Stimulated activated naive CD4-positive, alpha-beta T cell (primary cell): ENCODE results near the gene ZBP1.

Experiments
- DNase-seq, 6 experiments: peaks; one replicate each; lab custom pipeline; 2025; lab: John Stamatoyannopoulos, UW

The ZBP1 gene

DNA sequence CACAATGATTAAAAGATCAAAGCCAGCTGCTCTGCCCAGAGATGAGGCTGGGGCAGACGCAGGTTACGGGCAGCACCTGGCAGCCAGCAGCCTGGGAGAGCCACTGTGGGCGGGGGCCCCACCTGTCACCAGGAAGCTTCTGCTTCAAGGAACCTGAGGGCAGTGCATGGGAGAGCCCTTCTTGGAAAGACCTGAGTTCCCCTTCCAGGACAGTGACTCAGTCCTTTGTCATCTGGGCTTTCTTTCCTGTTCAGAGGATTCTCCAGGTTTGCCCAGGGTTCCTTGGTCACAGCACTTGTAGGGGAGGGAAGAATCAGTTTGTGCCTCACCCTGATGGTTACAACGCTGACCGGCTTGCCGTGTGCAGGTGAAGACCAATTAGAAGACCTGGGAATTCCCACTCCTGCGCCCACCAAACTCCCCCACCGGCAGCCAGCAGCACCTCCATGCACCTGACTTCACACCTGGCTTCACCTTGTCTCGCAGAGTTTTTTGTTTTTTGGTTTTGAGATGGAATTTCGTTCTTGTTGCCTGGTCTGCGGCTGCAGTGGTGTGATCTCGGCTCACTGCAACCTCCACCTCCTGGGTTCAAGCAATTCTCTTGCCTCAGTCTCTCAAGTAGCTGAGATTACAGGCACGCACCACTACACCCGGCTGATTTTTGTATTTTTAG, 2.0 kb downstream of the ZBP1 start:
- DNase-seq = peak in 2 of 6 experiments; percentile 5 to 24

DNA sequence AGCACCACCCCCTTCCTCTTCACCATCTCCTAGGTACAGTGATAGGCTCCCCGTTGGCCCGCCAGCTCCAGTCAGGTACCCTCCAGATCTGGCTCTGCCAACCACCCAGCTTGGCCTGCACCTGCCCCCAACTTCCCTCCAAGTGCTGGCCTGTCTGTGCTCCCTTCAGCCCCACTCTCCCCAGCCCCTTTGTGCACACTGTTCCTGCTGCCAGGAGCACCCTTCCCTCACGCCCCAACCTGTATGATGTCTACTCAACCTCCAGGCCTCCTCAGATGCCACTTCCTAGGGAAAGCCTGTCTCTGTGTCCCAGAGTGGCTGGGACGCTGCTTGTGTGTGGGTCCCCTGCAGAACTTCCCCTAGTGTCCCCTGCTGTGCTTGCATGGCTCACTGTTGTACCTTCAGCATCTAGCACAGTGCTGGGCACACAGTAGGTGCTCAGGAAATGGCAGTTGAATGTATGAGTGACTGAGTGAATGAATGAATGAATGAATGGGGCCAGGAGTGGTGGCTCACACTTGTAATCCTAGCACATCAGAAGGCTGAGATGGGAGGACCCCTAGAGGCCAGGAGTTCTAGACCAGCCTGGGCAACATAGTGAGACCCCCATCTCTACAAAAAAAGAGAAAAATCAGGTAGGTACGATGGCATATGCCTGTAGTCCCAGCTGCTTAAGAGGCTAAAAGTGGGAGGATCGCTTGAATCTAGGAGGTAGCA, 3.0 kb downstream of the ZBP1 start:
- no peak for DNase-seq

DNA sequence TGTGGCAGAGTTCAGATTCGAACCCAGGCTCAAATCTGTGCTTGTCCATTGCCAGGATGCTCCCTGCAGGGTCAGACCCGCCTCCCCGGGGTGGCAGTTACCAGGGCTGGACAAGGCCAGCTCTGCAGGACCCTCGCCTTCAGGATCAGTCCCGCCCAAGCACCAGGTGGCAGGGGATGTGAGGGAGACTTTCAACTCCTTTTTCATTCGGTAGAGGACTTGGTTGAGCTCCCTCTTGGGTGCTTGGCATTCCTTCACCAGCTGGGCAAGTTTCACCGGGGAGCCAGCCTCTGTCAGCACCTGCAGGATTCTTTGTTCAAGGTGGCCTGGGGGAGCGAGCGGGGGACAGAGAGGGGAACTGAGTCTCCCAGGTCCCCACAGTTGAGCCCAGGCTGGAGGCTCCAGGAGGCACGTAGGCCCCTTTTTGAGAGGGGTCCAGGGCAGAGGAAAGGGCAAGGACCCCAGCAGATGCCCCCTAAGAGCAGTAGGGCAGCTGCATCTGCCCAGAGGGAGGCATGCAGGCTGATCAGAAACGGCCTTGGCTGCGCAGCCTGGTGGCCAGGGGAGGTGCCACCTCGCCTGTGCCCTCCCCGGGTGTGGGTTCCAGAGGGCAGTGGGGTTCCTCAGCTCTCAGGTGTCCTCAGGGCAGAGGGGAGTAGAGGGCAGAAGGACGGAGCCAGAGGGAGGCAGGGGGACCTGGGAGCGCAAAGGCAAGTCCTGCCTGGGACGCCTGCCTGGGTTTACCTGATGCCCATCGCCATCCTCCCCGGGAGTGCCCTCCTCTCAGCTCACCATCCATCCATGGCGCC, 3.9 kb downstream of the ZBP1 start:
- no peak for DNase-seq

DNA sequence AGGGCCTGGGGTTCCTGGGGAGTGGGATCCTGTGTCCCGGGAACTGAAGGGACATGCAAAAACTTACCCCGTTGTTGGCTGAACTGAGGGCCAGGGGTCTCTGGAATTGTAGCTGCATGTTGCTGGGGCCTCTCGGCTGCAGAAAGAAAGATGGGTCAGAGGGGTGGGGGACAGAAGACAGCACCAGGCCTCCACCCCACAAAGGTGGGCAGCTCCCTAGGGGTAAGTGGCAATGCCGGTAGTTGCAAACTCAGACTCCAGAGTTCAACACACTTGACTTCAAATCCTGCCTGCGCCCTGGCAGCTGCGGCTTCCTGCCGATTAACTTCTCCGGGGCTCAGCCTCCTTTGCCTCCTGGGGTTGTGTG, 4.8 kb downstream of the ZBP1 start:
- no peak for DNase-seq

DNA sequence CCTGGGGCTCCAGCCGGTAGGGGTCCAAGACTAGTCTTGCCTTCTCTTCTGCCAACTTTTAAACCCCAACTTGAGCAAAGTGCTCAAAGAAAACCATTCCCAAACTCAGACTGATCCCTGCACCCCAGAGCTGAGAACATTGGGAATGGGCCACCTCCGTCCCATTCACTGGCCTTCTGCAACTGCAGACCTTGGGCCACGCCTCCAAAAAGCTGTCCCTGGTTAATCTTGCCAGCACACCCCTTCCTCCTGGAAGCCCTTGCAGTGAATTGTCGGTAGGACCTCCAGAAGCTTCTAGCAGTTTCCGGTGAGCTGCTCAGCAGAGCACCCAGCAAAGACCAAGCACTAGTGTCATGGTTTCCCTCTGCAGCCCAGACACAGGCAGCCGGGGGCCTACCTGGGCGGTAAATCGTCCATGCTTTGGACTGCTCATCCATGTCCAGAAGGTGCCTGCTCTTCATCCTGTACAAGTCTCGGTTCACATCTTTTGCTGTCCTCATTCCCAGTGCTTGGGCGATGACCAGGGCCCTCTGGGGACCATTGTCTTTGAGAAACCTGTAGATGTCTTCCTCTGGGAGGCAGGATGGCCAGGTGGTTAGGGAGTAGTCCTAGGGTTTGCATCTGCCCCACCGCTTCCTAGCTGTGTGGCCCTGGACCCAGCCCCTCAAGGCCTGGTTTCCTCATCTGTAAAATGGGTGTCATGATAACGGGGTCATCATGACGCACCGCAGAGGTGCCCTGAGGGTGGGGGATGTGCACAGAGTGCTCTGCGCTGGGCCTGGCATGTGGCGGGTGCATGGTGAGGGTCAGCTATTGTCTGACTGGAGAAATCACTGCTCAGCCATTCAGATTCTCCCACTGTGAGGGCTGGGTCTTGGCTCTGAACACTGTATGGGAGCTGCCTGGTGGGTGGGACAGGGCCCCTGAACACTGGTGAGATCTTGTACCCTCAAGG, 5.5 kb downstream of the ZBP1 start:
- no peak for DNase-seq

DNA sequence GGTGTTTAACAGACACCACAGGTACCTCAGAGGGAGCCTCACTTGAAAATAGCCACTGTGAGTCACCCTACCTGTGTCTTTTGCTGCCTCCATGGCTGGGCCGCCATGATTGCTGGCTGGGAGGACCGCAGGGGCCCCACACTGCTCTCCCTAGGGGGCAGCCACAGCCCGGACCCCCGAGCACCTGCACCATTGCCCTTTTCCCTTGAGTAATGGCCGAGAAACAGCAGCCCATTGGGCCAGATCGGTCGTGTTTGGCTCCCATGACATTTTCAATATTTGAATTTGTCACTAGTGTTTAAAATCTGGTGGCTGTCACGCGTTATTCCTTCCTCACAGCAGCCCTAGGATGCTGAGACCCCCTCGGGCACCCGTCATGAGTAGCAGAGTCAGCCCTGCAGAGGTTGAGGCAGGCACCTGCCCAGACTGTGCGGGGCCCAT, 6.7 kb downstream of the ZBP1 start:
- DNase-seq = no peak

DNA sequence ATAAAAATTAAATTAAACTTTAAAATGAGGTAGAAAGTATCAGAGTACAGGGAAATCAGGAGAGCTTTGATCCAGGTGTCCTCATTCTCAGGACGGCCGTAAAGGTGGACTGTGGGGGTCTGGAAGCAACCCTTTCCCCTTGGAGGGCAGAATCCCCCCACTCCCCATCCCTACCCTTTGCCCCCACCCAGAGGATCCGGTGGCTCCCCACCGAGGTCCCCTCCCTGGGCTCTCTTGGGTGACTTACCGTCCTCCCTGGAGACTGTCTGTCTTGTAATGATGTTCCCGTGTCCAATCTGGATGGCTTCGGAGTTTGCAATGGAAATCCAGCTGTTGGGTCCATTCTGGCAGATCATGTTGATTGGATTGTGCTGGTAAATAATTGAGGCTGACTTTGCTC, 7.3 kb downstream of the ZBP1 start:
- no peak for DNase-seq

DNA sequence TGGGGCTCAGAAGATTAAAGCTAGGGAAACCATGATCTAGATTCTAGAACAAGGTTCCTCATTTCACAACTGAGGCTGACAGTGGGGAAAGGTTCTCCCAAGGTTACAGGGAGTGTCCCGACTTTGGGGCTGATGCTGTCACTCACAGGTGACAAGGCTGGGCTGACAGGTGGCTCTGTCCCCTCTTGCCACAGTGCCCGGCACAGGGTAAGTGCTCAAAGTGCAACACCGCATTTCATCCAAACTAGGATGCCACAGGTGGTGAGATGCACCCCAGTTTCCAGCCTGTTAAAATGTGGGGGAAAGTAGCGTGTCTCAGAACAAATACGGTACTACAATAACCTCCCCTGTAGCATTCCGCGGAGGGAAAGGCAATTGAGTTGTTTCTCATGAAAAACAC, 7.8 kb downstream of the ZBP1 start:
- no peak for DNase-seq

DNA sequence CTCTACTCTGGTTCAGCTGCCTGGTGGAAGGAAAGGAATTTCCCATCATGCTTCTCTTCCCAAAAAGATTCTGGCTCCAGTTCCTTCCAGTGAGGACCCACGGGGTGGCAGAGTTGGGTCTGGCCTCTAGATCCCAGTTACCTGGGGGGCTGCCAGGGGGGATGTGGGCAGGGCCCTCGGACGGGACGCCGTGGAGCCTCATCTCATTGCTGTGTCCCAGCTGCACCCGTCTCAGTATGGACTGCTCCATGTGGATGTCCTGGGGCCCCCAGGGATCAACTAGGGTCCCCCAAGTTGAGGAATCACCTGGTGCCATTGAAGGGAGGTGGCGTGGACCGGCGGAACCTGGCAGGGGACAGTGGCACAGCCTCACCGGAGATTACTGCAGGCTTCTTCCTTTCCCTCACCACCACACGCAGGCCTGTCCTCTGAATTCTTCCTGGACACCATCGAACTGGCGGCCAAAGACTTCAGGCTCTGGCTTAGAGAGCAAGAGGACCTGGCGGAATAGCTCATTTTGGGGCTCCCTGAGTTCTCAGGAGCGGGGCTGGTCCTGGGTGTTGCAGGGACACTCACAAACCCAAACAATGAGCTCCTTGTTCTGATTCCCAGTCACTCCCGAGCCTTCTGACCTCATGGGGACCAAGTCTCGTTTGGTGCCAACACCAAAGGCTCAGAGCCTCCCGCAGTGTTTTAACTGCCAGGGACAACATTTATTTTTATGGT, 8.5 kb downstream of the ZBP1 start:
- DNase-seq = no peak

DNA sequence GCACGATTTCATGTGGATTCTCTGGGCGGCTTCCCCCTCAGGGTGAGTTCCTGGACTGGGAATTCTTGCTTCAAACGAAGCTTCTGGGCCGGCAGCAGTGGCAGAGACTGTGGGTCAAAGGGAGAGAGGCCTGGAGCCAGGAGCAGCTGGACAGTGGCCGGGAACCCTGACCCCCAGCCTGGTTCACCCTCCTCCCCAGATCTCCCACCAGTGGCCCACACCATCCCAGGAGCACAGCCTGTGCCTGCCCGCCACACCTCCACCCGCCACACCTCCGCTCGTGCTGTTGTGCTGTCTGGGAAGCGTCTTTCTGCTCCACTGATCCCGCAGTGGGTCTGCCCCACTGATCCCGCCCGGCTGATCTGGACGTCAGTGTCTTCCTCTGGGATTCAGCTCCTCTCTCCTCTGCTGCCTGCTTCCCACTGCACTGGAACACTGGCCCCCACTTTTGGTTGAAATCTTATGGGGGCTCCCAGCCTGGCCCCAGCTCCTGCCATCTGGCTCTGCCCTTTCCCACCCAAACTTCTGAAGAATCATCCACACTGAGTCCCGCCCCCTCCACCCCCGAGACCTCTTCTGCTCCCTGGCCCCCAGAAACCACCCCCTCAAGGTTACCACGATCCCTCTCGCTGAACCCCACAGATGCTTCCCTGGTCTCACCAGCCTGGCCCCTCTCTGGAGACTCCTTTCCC, 9.8 kb downstream of the ZBP1 start:
- DNase-seq = no peak

DNA sequence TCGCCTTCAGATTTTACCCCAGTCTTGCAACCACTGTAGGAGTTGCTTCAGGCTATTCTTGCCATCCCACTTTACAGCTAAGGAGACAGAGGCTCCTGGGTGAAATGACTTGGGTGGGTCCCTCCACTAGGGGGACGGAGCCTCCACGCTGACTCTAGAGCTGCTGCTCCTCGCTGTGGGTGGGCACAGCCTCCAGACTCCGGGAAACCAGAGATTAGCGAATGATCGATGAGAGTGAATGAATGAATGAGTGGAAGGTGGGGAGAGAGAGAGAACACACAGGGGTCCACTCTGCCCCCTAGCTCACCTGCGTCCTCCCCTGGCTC, 10.4 kb downstream of the ZBP1 start:
- no peak for DNase-seq

DNA sequence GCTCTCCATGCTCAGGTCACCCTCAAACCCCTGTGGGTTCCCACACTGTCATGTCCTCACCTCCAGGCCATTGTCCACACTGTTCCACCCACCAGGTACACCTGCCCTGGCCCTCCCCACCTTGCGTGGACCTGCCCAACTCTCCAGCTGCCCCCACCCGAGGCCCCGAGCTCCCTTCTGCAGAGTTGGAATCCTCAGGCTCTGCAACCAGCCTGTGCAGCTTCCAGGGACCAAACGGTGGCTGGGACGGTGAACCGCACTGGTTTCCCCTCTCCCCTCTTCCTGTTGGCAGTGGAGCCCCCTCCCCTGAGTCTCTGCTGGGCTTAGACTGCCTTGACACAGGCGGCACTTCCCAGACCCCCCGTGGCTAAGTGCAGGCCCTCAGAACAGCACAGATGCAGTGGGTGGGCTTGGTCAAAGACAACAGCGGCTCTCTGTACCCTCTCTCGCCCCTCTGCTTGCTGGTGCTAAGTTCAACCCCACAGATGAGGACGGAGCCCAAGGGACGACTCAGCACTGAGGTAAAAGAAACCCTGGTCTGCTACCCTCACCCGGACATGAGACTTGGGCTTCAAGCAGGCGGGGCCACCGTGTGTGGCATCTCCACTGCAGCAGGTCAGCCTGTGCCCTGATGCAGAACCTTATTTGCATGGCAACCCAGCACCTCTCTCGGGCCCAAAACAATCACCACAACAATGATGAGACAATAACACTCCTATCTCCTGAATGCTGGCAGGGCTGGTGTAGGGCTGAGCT, 11.0 kb downstream of the ZBP1 start:
- DNase-seq = no peak

DNA sequence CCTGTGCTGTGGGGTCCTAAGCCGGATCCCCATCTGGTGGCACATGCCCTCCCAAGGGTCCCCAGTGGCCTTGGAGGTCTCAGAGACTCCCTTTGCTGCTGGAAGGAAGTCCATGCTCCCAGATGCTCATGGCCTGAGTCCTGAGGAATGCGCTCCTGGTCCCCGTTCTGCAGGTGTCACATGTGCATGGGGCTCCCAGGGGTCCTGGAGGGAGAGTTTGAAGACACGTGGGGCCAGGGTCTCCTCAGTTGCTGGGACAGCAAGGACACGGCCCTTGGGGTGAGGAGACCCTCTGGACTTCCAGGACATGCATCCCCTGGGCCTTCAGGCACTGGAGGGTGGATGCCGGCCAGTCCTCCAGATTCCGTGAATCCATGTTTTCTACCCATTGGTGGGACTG, 11.7 kb downstream of the ZBP1 start:
- DNase-seq = no peak

DNA sequence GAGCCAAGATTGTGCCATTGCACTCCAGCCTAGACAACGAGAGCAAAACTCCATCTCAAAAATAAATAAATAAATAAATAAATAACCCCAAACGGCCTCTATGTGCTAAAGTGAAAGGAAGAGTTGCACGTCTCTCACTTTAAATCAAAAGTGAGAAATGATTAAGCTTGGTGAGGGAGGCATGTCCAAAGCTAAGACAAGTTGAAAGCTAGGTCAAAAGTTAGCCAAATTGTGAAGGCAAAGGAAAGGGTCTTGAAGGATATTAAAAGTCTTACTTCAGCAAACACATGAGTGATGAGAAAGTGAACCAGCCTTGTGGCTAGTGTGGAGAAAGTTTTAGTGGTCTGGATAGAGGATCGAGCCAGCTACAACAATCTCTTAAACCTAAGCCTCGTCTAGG, 14.3 kb downstream of the ZBP1 start:
- no peak for DNase-seq

DNA sequence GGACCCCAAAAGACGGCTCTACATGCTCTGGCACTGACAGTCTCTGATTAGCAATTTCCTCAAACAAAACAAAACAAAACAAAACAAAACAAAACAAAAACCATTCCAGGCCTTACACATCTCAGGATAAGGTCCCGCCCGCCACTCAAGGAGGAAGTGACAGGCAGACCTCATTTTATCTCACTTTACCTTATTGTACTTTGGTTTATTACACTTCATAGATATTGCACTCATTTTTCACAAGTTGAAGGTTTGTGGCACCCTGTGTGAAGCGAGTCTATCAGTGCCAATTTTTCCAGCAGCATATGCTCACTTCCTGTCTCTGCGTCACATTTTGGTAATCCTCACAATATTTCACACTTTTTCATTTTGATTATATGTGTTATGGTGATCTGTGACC, 15.2 kb downstream of the ZBP1 start:
- no peak for DNase-seq

DNA sequence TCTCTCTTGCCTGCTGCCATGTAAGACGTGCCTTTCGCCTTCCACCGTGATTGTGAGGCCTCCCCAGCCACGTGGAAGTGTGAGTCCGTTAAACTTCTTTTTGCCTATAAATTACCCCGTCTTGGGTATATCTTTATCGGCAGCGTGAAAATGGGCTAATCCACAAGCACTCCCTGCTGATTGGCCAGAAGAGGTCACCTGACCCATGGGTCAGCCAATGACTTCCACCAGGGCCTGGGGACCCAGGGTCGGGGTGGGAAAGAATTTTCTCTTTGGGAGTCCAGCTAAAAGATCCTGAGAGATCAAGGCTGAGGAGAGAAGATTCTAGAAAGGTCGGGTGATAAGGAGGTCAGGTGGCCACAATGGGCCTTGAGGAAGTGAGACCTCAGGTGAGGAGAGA, 17.1 kb downstream of the ZBP1 start:
- DNase-seq = no peak

DNA sequence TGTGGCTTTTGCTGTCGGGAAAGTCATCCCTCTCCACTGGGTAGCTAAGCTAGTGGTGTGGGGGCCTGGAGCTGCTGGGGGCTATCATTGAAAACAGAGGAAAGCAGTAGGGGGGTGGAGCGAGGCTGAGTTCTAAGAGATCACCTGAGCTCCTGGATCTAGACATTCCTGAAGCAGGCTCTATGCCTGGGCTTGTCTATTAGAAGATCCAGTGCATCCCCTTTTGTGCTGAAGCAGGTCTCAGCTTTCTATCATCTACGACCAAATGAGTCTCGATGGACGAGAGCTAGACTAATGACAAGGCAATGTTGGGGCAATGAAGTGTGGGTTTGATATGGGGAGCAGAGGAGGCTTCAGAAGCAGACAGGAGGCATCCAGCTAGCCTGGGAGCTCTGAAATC, 18.5 kb downstream of the ZBP1 start:
- DNase-seq = no peak

DNA sequence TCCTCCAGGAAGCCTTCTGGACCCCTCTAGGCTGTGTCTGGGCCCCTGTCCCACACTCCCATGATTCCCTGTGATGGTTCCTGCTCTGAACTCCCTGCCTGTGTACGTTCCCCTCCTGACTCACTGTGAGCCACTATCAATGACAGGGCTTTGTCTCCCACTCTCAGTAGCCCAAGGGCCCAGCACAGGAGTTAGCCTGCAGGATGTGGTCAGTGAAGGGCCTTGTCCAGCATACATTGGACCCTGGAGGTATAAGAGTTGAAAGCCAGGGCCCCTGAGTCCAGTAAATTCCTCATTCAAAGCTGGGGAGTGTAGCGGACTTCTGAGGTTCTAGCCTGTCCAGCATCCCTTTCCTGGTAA, 19.0 kb downstream of the ZBP1 start:
- DNase-seq = no peak

DNA sequence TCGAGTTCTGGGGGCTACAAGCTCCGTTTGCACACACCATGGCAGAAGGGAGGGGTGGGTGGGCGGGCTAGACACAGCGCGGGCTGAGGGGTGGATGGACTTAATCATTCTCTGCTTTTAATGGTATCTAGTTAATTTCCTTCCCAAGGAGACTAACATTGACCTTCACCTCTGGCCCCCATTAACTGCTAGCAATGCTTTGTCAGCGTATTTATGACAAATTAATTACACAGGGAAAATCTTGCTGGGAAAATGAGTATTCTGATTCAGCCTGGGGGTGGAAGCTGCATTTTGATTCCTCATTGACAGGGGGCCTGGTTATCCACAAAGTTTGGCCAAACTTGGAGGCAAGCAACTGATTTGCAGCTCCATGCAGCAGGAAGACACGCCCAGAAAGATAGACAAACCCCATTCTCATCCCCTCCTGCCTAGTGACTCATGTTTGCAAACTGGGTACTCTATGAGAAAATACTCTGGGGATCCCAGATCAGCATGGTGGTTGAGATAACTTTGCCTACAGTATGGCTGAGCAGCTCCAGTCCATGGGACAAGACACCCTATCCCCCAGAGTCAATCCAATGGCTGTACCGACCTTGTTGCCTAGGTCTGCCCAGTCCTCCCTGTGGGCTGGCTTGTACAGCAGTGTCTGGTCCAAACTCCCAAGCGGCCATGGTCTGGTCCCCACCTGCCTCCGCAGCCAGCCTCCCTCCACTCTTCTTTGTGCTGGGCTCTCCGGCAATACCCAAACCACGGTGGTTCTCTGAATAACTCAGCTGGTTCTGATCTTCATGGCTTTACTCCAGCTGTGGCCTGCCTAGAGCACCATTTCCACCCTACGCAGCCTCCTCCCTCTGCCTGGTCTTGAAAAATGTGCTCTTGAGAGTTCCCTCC, 19.7 kb downstream of the ZBP1 start:
- DNase-seq = no peak
